K562 (cell line): ENCODE measurements around the gene KYAT1. TPM values are rescaled to one million over a fixed set of nuclear protein-coding genes. Genes with fewer than 3 reads are reported as not detected.

Experiments
- ATAC-seq: fragments of 200-7000 bp; cut with Tn5 transposase; 3 replicates; pipeline ENCODE4 v1.9.1; 2020; ENCODE audit warnings: moderate library complexity
- BruUV-seq: library from RNA; stranded (reverse); fragments of 400-500 nt; replicated peaks from 2 replicates; lab custom pipeline; 2021; lab: Mats Ljungman, UMichigan
- CTCF ChIA-PET: fragments of 300-600 bp; formaldehyde crosslinking; extraction: SDS; loops from one replicate; lab custom pipeline; 2021; ENCODE audit warnings: low intra/inter-chr PET ratio; lab: Yijun Ruan, JAX
- POLR2A ChIA-PET: fragments of 300-600, 350-650 bp; sonication (Branson Sonifier 250); formaldehyde crosslinking; extraction: SDS; loops from one replicate; lab custom pipeline; 2021; ENCODE audit warnings: antibody characterized with exemption, inconsistent platforms; lab: Yijun Ruan, JAX
- DNase-seq, 4 experiments: peaks; one replicate each; pipeline versions ENCODE4 v3.0.0 to v3.0.0-alpha.2; 2011 to 2018; ENCODE audit warnings: low spot score in 3 of 4, mixed read lengths in 3 of 4; ENCODE audit errors: extremely low read depth in 1 of 4
- FAIRE-seq: peaks from 2 replicates; lab custom pipeline; 2011; peaks lifted over from hg19 to GRCh38; lab: Jason Lieb, UNC
- H2AFZ ChIP-seq: 2 replicates; pipeline ENCODE4 v1.6.0; 2011; ENCODE audit warnings: low read depth, low read length, control low read depth, inconsistent platforms
- H3K27ac ChIP-seq: fragments of 200-600 bp; 3 replicates; pipeline ENCODE4 v1.8.0; 2011; ENCODE audit warnings: low read depth, mild to moderate bottlenecking, control low read depth, inconsistent platforms, low read length, moderate library complexity, mixed read lengths; ENCODE audit errors: extremely low read depth
- H3K27me3 ChIP-seq, 2 experiments: fragments of 300-600 bp in 1 of 2; 2 replicates in 1 of 2; 3 replicates in 1 of 2; pipeline versions ENCODE4 v1.6.0 to v1.8.0; 2011; ENCODE audit warnings: inconsistent platforms in 2 of 2, low read length in 2 of 2, mild to moderate bottlenecking in 1 of 2, mixed read lengths in 1 of 2, moderate library complexity in 1 of 2; ENCODE audit not compliant: control insufficient read depth in 2 of 2, insufficient read depth in 2 of 2
- H3K36me3 ChIP-seq: fragments of 300-600 bp; 3 replicates; pipeline ENCODE4 v1.8.0; 2011; ENCODE audit warnings: mild to moderate bottlenecking, low read length, inconsistent platforms; ENCODE audit not compliant: control insufficient read depth, insufficient read depth
- H3K4me1 ChIP-seq, 2 experiments: fragments of 200-600 bp in 1 of 2; replicated peaks in 1 of 2; 2 replicates in 1 of 2; 3 replicates in 1 of 2; pipeline versions ENCODE4 v1.5.1 to v1.8.0; 2011; ENCODE audit warnings: inconsistent platforms in 2 of 2, low read length in 2 of 2, mild to moderate bottlenecking in 1 of 2, mixed read lengths in 1 of 2, moderate library complexity in 1 of 2; ENCODE audit not compliant: control insufficient read depth in 2 of 2, insufficient read depth in 2 of 2
- H3K4me2 ChIP-seq: 2 replicates; pipeline ENCODE4 v1.6.1; 2011; ENCODE audit warnings: low read length, control low read depth, inconsistent platforms, mixed read lengths; ENCODE audit not compliant: insufficient read depth
- H3K4me3 ChIP-seq: fragments of 200-600 bp; sonication (generic), shearing (Covaris generic); 2 replicates; pipeline ENCODE4 v1.5.1; 2016; ENCODE audit warnings: control low read depth, inconsistent platforms
- H3K79me2 ChIP-seq: fragments of 200-600 bp; 3 replicates; pipeline ENCODE4 v1.8.0; 2011; ENCODE audit warnings: low read length, inconsistent platforms; ENCODE audit not compliant: control insufficient read depth, insufficient read depth
- H3K9ac ChIP-seq, 2 experiments: 2 replicates each; pipeline versions ENCODE4 v1.6.0 to v1.6.1; 2011; ENCODE audit warnings: low read depth in 2 of 2, low read length in 2 of 2, control low read depth in 1 of 2, inconsistent platforms in 1 of 2, mild to moderate bottlenecking in 1 of 2, mixed read lengths in 1 of 2; ENCODE audit not compliant: insufficient read depth in 1 of 2
- H3K9me1 ChIP-seq: one replicate; pipeline ENCODE4 v1.6.0; 2011; ENCODE audit warnings: inconsistent platforms, mild to moderate bottlenecking, low read length, moderate library complexity; ENCODE audit not compliant: control insufficient read depth, insufficient read depth
- H3K9me3 ChIP-seq: replicated peaks from 2 replicates; pipeline ENCODE4 v1.5.1; 2011; ENCODE audit warnings: low read depth, low read length, inconsistent platforms; ENCODE audit not compliant: control insufficient read depth, insufficient read depth
- H4K20me1 ChIP-seq: replicated peaks from 2 replicates; pipeline ENCODE4 v1.6.1; 2011; ENCODE audit warnings: low read length, inconsistent platforms, mixed read lengths; ENCODE audit not compliant: control insufficient read depth, insufficient read depth
- MAZ ChIP-seq, 2 experiments: fragments of 450-650 bp in 1 of 2; sonication (generic) in 1 of 2; formaldehyde crosslinking; IDR thresholded peaks in 1 of 2; conservative IDR thresholded peaks in 1 of 2; 2 replicates each; pipeline versions ENCODE4 v1.4.0 to v1.5.0; 2020; ENCODE audit warnings: mild to moderate bottlenecking in 1 of 2, missing genetic modification reagents in 1 of 2
- NCOA4 ChIP-seq: fragments of 450-650 bp; IDR thresholded peaks from 2 replicates; pipeline ENCODE4 v1.6.1; 2018; ENCODE audit warnings: mild to moderate bottlenecking; ENCODE audit not compliant: partially characterized antibody
- NFXL1 ChIP-seq: fragments of 450-650 bp; formaldehyde crosslinking; IDR thresholded peaks from 2 replicates; pipeline ENCODE4 v1.4.0; 2021; ENCODE audit warnings: mild to moderate bottlenecking
- ZNF121 ChIP-seq: sonication (generic); formaldehyde crosslinking; conservative IDR thresholded peaks from 2 replicates; pipeline ENCODE4 v1.8.0; 2022; ENCODE audit warnings: missing genetic modification reagents
- WGBS: fragments of 100-300 bp; shearing (Covaris generic); methylation state at CpG from one replicate; pipeline ENCODE4 v1.1.6; 2016; ENCODE audit warnings: low coverage, mixed read lengths; ENCODE audit not compliant: insufficient coverage; ENCODE audit errors: missing lambda C conversion rate; 5-methylcytosine and 5-hydroxymethylcytosine counted together
- in situ Hi-C: fragments of 300-500 bp; cut with MboI; formaldehyde crosslinking; loops from 4 replicates; pipeline ENCODE4 v1.15.0; 2018; ENCODE audit warnings: inconsistent platforms, mixed read lengths
- intact Hi-C: fragments of 100-400 bp; cut with micrococcal nuclease; formaldehyde crosslinking; loops from 2 replicates; pipeline ENCODE4 v1.14.2; 2022
- polyA plus RNA-seq, 8 experiments: library from polyadenylated mRNA; depleted of rRNA in 4 of 8; stranded (reverse) in 5 of 8; unstranded in 3 of 8; fragments of >200 nt; fragmentation: Nextera tagmentation in 2 of 8; fragmentation: Illumina TruSeq in 1 of 8; extraction: Ambion mirVana in 2 of 8; extraction: Trizol in 1 of 8; gene quantifications; 2 replicates each; pipeline versions ENCODE4 v1.2.1 to v1.2.3, GENCODE V29; 2011 to 2014; ENCODE audit warnings: inconsistent platforms in 1 of 8, missing spikeins in 1 of 8
- total RNA-seq, 7 experiments: library from RNA; depleted of rRNA in 6 of 7; stranded (reverse); fragments of >200 nt in 6 of 7; fragmentation: Illumina TruSeq in 2 of 7; extraction: Trizol in 2 of 7; gene quantifications; 2 replicates each; pipeline versions ENCODE4 v1.2.1 to v1.2.3, GENCODE V29; 2011 to 2021; ENCODE audit warnings: low replicate concordance in 1 of 7

Gene KYAT1
- total and polyA plus RNA-seq, 9 of the 15 experiments (the other 6 are each of a cell fraction or from before 2014, with no cell fraction given), result 6.4 to 16.8 (median 11.1) TPM

DNA sequence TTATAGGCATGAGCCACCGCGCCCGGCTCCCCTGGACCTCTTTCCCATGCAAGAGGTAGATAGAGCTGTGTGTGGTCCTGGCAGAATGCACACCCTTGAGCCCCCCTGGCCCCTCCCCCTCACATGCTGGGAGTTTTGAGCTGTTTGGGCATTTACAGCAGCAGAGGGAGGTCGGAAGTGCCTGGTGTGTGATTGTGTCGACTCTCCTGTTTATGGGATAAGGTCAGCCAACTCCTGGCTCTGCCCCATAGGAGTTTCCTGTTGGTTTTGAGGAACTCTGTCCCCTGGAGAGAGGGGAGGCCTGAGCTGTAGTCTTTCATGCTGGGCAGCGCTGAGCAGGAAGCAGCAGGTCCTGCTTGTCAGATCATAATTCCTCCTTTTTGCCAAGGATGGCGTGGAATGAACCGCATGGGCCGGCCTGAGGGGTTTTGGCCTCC, 6.2 kb upstream of the KYAT1 start:
- Histone ChIP-seq H4K20me1 (peaks cover 3% of the 10 kb centered on the region; the same call in 1 of the 2 replicates), H3K27ac (no peak overlapping the region), H3K27me3 (no peaks in the 10 kb centered on the region), H3K9me1 (peaks cover 10% of the 10 kb centered on the region), H3K4me2 (no peak overlapping the region)
- in situ Hi-C loops, result no loop called here
- intact Hi-C loops, result no loop called here
- WGBS, result 89% methylated on average over 6 of the region's 9 CpGs
- DNase-seq, result no peak
- TF ChIP-seq NFXL1 (CRISPR knock-in tag) (no peak), MAZ (CRISPR knock-in tag; conservative IDR thresholded peaks at IDR 0.05 in 1 of 2, IDR thresholded peaks at IDR 0.05 in 1 of 2) (no peak)
- TF ChIP-seq, all 486 proteins: peak for 0
- ATAC-seq, result no peak
- no peak overlapping the region for H3K4me3 ChIP-seq
- no TSS peak for BruUV-seq
- ChIA-PET POLR2A (interaction anchor here (0.6 to 1.1 kb wide), 2 partner anchors 10 to 838 kb away, joined by 3 read pairs; no protein-coding TSS in a partner anchor), CTCF (no interaction called here)
- no peak for FAIRE-seq
- H3K79me2 ChIP-seq, result peaks cover 34% of the 10 kb centered on the region
- peaks cover 65% of the 10 kb centered on the region; the same call in 2 of the 3 replicates for H3K36me3 ChIP-seq
- H3K9me3 ChIP-seq, result no peaks in the 10 kb centered on the region
- no peak overlapping the region for H2AFZ ChIP-seq
- peaks cover 22 to 28% of the 10 kb centered on the region in 2 experiments for H3K4me1 ChIP-seq
- no peak overlapping the region for H3K9ac ChIP-seq

DNA sequence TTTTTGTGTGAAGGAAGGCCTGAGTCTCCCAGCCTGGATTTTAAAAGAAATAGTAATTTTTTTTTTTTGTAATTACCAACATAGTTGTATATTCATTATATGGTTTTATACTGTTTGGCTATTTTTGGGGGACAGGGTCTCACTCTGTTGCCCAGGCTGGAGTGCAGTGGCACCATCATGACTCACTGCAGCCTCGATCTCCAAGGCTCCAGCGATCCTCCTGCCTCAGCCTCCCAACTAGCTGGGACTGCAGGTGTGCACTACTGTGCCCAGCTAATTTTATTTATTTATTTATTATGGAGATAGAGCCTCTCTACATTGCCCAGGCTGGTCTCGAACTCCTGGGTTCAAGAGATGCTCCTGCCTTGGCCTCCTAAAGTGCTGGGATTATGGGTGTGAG, 5.3 kb upstream of the KYAT1 start:
- Histone ChIP-seq H3K9ac (no peak overlapping the region), H3K4me1 (peaks cover 21 to 26% of the 10 kb centered on the region in 2 experiments), H3K4me3 (no peak overlapping the region), H3K27ac (no peak overlapping the region), H2AFZ (no peak overlapping the region), H3K79me2 (peaks cover 43% of the 10 kb centered on the region), H3K9me1 (peaks cover 10% of the 10 kb centered on the region), H3K9me3 (no peaks in the 10 kb centered on the region), H4K20me1 (peaks cover 3% of the 10 kb centered on the region; the same call in 1 of the 2 replicates), H3K27me3 (no peaks in the 10 kb centered on the region), H3K36me3 (peaks cover 56% of the 10 kb centered on the region; the same call in 2 of the 3 replicates), H3K4me2 (no peak overlapping the region)
- in situ Hi-C loops, result no loop called here
- ATAC-seq (no peak), FAIRE-seq (no peak), DNase-seq (no peak)
- POLR2A ChIA-PET, result interaction anchor here (0.5 to 1.0 kb wide), 3 partner anchors 8 to 954 kb away, joined by 3 to 4 read pairs (median 4); no protein-coding TSS in a partner anchor
- no peak for TF ChIP-seq NCOA4
- TF ChIP-seq ZNF121 (CRISPR knock-in tag), result peak; percentile 83
- no TSS peak for BruUV-seq
- intact Hi-C loops, result no loop called here
- CTCF ChIA-PET, result no interaction called here
- 92% methylated on average over 3 of the region's 3 CpGs for WGBS
